Measurements from ENCODE around the gene EPHA6. TPM values are rescaled to one million over a fixed set of nuclear protein-coding genes. Genes with fewer than 3 reads are reported as not detected.
"Not testable (repeated sequence)": the region's sequence is repeated elsewhere in the genome, so short reads cannot be mapped to it uniquely, and the experiment has no call there.

Gene EPHA6
- total and polyA plus RNA-seq, 12 donors, result 0.21 to 0.88 (median 0.59) TPM; not detected in 3

DNA sequence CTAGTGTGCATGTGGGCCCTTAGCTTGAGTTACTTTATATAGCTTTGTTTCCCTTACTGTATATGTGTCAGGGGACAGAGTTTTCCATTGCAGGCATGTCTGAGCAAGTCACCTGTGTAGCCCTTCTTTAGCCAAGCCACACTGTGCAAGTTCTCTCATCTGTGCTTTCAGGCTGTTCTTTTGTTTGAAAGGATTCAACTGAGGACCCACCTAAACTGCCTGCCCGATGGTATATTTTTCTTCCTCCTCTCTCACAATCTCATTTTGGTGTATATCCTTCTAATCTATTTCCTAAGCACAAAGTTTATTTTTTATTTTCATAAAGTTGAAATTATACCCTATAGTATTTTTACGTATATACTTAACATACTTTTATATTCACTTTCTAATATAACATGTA lies 690.1 kb downstream of the EPHA6 start:
- ATAC-seq (no peak), DNase-seq (no peak)
- H3K4me1 ChIP-seq, result no peaks in the 10 kb centered on the region
- H3K4me3 ChIP-seq, result no peak overlapping the region
- peaks cover 0 to 60% (median 23%) of the 10 kb centered on the region in 11 donors for H3K9me3 ChIP-seq
- H3K36me3 ChIP-seq, result no peaks in the 10 kb centered on the region
- intact Hi-C loops (cut with DNase I), result no loop called here
- 95% methylated on average over 2 of the region's 2 CpGs for WGBS, 2 donors
- TF ChIP-seq, protein P1, sequence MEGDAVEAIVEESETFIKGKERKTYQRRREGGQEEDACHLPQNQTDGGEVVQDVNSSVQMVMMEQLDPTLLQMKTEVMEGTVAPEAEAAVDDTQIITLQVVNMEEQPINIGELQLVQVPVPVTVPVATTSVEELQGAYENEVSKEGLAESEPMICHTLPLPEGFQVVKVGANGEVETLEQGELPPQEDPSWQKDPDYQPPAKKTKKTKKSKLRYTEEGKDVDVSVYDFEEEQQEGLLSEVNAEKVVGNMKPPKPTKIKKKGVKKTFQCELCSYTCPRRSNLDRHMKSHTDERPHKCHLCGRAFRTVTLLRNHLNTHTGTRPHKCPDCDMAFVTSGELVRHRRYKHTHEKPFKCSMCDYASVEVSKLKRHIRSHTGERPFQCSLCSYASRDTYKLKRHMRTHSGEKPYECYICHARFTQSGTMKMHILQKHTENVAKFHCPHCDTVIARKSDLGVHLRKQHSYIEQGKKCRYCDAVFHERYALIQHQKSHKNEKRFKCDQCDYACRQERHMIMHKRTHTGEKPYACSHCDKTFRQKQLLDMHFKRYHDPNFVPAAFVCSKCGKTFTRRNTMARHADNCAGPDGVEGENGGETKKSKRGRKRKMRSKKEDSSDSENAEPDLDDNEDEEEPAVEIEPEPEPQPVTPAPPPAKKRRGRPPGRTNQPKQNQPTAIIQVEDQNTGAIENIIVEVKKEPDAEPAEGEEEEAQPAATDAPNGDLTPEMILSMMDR (IDR thresholded peaks at IDR 0.05), result no peak
- no peak overlapping the region for H3K27ac ChIP-seq
- no peaks in the 10 kb centered on the region for H3K27me3 ChIP-seq

DNA sequence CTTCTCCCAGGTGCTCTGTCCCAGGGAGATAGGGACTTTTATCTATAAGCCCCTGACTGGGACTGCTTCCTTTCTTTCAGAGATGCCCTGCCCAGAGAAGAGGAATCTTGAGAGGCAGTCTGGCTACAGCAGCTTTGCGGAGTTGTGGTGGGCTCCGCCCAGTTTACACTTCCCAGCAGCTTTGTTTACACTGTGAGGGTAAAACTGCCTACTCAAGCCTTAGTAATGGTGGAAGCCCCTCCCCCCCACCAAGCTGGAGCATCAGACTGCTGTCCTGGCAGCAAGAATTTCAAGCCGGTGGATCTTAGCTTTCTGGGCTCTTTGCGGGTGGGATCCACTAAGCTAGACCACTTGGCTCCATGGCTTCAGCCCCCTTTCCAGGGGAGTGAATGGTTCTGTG lies 696.4 kb downstream of the EPHA6 start:
- TF ChIP-seq, protein P1 (IDR thresholded peaks at IDR 0.05), result no peak
- DNase-seq (no peak), ATAC-seq (no peak)
- H3K27me3 ChIP-seq, result no peaks in the 10 kb centered on the region
- H3K4me1 ChIP-seq, result no peaks in the 10 kb centered on the region
- 72 to 76% methylated on average over 4 of the region's 4 CpGs for WGBS, 2 donors
- intact Hi-C loops (cut with DNase I), result no loop called here
- H3K9me3 ChIP-seq, result peaks cover 0 to 32% (median 8%) of the 10 kb centered on the region in 11 donors
- no peak overlapping the region for H3K27ac ChIP-seq
- H3K4me3 ChIP-seq, result no peak overlapping the region
- no peaks in the 10 kb centered on the region for H3K36me3 ChIP-seq

DNA sequence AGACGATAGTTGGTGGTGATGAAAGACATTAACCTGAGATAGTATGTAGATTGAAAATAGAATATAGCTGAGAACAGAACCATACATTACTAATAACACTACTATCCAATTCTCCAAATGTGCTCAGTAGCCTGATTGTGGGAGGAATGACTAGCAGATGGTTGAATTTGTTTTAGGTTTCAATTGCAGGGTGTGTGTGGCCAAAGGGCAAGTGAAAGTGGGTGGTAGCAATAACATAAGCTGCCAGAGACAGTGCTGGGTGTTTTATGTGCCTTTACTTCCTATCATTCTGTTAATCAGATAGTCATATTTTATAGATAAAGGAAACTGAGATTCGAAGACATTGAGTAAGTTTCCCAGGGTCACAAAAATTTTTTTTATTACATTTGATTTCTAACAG lies 700.7 kb downstream of the EPHA6 start:
- no peak overlapping the region for H3K4me3 ChIP-seq
- H3K27ac ChIP-seq, result no peak overlapping the region
- no peaks in the 10 kb centered on the region for H3K27me3 ChIP-seq
- H3K36me3 ChIP-seq, result no peaks in the 10 kb centered on the region
- ATAC-seq, result no peak
- DNase-seq, result no peak
- no peaks in the 10 kb centered on the region for H3K4me1 ChIP-seq
- 76 to 84% methylated on average over 2 of the region's 2 CpGs for WGBS, 2 donors
- TF ChIP-seq, protein P1 (IDR thresholded peaks at IDR 0.05), result no peak
- intact Hi-C loops (cut with DNase I), result no loop called here
- peaks cover 0 to 11% (median 0%) of the 10 kb centered on the region in 11 donors for H3K9me3 ChIP-seq

DNA sequence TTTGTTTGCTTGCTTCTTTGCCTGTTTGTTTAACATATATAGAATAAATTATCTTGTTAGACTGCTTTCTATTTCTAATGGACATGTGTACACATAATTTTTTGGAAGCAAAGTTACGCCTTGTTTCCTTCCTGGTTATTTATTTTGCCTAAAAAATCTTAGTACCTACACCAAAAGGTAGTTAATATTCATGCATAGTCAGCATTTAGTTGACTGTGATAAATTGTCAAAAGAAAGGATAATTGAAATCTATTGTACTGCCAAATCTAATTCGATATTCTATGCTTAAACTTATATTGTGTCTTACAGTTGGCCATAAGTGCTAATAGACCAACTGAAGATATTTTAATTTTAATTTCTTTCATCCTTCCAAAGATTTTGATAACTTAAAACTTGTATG lies 716.3 kb downstream of the EPHA6 start:
- no peak overlapping the region for H3K4me3 ChIP-seq
- H3K9me3 ChIP-seq, result peaks cover 0 to 10% (median 0%) of the 10 kb centered on the region in 11 donors
- DNase-seq, result no peak
- no peak for ATAC-seq
- H3K27me3 ChIP-seq, result no peaks in the 10 kb centered on the region
- H3K36me3 ChIP-seq, result no peaks in the 10 kb centered on the region
- TF ChIP-seq, protein P1 (IDR thresholded peaks at IDR 0.05), result no peak
- 76 to 84% methylated on average over 2 of the region's 2 CpGs for WGBS, 2 donors
- intact Hi-C loops (cut with DNase I), result no loop called here
- no peaks in the 10 kb centered on the region for H3K4me1 ChIP-seq
- no peak overlapping the region for H3K27ac ChIP-seq

DNA sequence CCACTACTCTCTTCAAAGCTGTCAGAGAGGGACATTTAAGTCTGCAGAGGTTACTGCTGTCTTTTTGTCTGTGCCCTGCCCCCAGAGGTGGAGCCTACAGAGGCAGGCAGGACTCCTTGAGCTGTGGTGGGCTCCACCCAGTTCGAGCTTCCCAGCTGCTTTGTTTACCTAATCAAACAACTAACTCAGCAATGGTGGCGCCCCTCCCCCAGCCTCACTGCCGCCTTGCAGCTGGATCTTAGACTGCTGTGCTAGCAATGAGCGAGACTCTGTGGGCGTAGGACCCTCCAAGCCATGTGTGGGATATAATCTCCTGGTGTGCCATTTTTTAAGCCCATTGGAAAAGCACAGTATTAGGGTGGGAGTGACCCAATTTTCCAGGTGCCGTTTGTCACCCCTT lies 733.2 kb downstream of the EPHA6 start:
- H3K4me1 ChIP-seq; ATAC-seq; H3K27ac ChIP-seq; H3K4me3 ChIP-seq; intact Hi-C loops (cut with DNase I); H3K27me3 ChIP-seq; H3K36me3 ChIP-seq; DNase-seq: not testable (repeated sequence)
- peaks cover 0 to 17% (median 0%) of the 10 kb centered on the region in 11 donors for H3K9me3 ChIP-seq
- 77 to 83% methylated on average over 6 of the region's 6 CpGs for WGBS, 2 donors
